A549 (cell line): Measurements from ENCODE around the gene DYSF.

Source experiments
- CEBPB ChIP-seq, 2 experiments: fragments of >200 bp in 1 of 2; sonication (Bioruptor Twin) in 1 of 2; formaldehyde crosslinking in 1 of 2; IDR thresholded peaks; 2 replicates each; pipeline ENCODE4 v1.6.1; 2012 to 2016
- KDM1A ChIP-seq: fragments of 200-600 bp; sonication (generic); IDR thresholded peaks from 2 replicates; pipeline ENCODE4 v1.6.1; 2016; ENCODE audit warnings: low read depth, mild to moderate bottlenecking
- MAX ChIP-seq: IDR thresholded peaks from 2 replicates; pipeline ENCODE4 v1.6.1; 2012
- POLR2A ChIP-seq: IDR thresholded peaks from 2 replicates; pipeline ENCODE4 v1.6.1; 2012; ENCODE audit warnings: mild to moderate bottlenecking, low read length
- RAD21 ChIP-seq, 2 experiments: fragments of >200 bp in 1 of 2; sonication (Bioruptor Twin) in 1 of 2; formaldehyde crosslinking in 1 of 2; IDR thresholded peaks in 1 of 2; conservative IDR thresholded peaks in 1 of 2; 2 replicates in 1 of 2; 3 replicates in 1 of 2; pipeline ENCODE4 v1.6.1; 2012 to 2018; ENCODE audit warnings: inconsistent platforms in 1 of 2
- RFX5 ChIP-seq: fragments of 450-650 bp; IDR thresholded peaks from 2 replicates; pipeline ENCODE4 v1.7.1; 2014; ENCODE audit warnings: antibody characterized with exemption, mild to moderate bottlenecking, moderate library complexity
- RNF2 ChIP-seq: fragments of 200-600 bp; sonication (generic); IDR thresholded peaks from 2 replicates; pipeline ENCODE4 v1.6.1; 2016; ENCODE audit warnings: low read depth, mild to moderate bottlenecking, antibody characterized with exemption, moderate library complexity, borderline replicate concordance
- TFCP2L1 ChIP-seq: fragments of 250-450 bp; sonication (Bioruptor Pico); IDR thresholded peaks from 2 replicates; pipeline ENCODE4 v1.5.0; 2021; ENCODE audit warnings: mild to moderate bottlenecking
- TF ChIP-seq, protein P1 (sequence below): fragments of 250-450 bp; sonication (Bioruptor Pico); IDR thresholded peaks from 2 replicates; pipeline ENCODE4 v1.5.0; 2021; ENCODE audit warnings: mild to moderate bottlenecking, moderate library complexity, borderline replicate concordance
- TF ChIP-seq, protein P2 (sequence below): fragments of >200 bp; sonication (Bioruptor Twin); formaldehyde crosslinking; IDR thresholded peaks from 3 replicates; pipeline ENCODE4 v1.5.1; 2016
- TF ChIP-seq, protein P3 (sequence below): fragments of 150-350 bp; IDR thresholded peaks from 2 replicates; pipeline ENCODE4 v1.6.1; 2014; ENCODE audit warnings: low read depth, mild to moderate bottlenecking, low read length
- TF ChIP-seq, protein P4 (sequence below): fragments of 450-650 bp; IDR thresholded peaks from 2 replicates; pipeline ENCODE4 v1.6.1; 2014; ENCODE audit warnings: antibody characterized with exemption
- TF ChIP-seq, protein P5 (sequence below): fragments of 200-600 bp; sonication (generic); IDR thresholded peaks from 2 replicates; pipeline ENCODE4 v1.6.1; 2016; ENCODE audit warnings: antibody characterized with exemption, mild to moderate bottlenecking, moderate library complexity

- TF ChIP-seq KDM1A, result no peak
- TF ChIP-seq RNF2, result no peak
- no peak for TF ChIP-seq MAX
- no peak for TF ChIP-seq RFX5
- TF ChIP-seq, protein P1, sequence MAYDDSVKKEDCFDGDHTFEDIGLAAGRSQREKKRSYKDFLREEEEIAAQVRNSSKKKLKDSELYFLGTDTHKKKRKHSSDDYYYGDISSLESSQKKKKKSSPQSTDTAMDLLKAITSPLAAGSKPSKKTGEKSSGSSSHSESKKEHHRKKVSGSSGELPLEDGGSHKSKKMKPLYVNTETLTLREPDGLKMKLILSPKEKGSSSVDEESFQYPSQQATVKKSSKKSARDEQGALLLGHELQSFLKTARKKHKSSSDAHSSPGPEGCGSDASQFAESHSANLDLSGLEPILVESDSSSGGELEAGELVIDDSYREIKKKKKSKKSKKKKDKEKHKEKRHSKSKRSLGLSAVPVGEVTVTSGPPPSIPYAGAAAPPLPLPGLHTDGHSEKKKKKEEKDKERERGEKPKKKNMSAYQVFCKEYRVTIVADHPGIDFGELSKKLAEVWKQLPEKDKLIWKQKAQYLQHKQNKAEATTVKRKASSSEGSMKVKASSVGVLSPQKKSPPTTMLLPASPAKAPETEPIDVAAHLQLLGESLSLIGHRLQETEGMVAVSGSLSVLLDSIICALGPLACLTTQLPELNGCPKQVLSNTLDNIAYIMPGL, result no peak
- TF ChIP-seq, protein P2, sequence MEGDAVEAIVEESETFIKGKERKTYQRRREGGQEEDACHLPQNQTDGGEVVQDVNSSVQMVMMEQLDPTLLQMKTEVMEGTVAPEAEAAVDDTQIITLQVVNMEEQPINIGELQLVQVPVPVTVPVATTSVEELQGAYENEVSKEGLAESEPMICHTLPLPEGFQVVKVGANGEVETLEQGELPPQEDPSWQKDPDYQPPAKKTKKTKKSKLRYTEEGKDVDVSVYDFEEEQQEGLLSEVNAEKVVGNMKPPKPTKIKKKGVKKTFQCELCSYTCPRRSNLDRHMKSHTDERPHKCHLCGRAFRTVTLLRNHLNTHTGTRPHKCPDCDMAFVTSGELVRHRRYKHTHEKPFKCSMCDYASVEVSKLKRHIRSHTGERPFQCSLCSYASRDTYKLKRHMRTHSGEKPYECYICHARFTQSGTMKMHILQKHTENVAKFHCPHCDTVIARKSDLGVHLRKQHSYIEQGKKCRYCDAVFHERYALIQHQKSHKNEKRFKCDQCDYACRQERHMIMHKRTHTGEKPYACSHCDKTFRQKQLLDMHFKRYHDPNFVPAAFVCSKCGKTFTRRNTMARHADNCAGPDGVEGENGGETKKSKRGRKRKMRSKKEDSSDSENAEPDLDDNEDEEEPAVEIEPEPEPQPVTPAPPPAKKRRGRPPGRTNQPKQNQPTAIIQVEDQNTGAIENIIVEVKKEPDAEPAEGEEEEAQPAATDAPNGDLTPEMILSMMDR, result no peak
- TF ChIP-seq, protein P3, sequence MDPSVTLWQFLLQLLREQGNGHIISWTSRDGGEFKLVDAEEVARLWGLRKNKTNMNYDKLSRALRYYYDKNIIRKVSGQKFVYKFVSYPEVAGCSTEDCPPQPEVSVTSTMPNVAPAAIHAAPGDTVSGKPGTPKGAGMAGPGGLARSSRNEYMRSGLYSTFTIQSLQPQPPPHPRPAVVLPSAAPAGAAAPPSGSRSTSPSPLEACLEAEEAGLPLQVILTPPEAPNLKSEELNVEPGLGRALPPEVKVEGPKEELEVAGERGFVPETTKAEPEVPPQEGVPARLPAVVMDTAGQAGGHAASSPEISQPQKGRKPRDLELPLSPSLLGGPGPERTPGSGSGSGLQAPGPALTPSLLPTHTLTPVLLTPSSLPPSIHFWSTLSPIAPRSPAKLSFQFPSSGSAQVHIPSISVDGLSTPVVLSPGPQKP, result no peak
- no peak for TF ChIP-seq RAD21 (conservative IDR thresholded peaks at IDR 0.05 in 1 of 2, IDR thresholded peaks at IDR 0.05 in 1 of 2)
- TF ChIP-seq CEBPB (IDR thresholded peaks at IDR 0.05), result no peak
- TF ChIP-seq POLR2A, result no peak
- TF ChIP-seq, protein P4, sequence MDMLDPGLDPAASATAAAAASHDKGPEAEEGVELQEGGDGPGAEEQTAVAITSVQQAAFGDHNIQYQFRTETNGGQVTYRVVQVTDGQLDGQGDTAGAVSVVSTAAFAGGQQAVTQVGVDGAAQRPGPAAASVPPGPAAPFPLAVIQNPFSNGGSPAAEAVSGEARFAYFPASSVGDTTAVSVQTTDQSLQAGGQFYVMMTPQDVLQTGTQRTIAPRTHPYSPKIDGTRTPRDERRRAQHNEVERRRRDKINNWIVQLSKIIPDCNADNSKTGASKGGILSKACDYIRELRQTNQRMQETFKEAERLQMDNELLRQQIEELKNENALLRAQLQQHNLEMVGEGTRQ, result no peak
- no peak for TF ChIP-seq TFCP2L1 (CRISPR knock-in tag)
- TF ChIP-seq, protein P5, sequence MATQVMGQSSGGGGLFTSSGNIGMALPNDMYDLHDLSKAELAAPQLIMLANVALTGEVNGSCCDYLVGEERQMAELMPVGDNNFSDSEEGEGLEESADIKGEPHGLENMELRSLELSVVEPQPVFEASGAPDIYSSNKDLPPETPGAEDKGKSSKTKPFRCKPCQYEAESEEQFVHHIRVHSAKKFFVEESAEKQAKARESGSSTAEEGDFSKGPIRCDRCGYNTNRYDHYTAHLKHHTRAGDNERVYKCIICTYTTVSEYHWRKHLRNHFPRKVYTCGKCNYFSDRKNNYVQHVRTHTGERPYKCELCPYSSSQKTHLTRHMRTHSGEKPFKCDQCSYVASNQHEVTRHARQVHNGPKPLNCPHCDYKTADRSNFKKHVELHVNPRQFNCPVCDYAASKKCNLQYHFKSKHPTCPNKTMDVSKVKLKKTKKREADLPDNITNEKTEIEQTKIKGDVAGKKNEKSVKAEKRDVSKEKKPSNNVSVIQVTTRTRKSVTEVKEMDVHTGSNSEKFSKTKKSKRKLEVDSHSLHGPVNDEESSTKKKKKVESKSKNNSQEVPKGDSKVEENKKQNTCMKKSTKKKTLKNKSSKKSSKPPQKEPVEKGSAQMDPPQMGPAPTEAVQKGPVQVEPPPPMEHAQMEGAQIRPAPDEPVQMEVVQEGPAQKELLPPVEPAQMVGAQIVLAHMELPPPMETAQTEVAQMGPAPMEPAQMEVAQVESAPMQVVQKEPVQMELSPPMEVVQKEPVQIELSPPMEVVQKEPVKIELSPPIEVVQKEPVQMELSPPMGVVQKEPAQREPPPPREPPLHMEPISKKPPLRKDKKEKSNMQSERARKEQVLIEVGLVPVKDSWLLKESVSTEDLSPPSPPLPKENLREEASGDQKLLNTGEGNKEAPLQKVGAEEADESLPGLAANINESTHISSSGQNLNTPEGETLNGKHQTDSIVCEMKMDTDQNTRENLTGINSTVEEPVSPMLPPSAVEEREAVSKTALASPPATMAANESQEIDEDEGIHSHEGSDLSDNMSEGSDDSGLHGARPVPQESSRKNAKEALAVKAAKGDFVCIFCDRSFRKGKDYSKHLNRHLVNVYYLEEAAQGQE, result no peak
These were observed 123.8 kb downstream of the DYSF start for GRCh38 chr2:71577209-71577608.
